ENCODE results near the gene NUDT2.
A peak's percentile ranks its signal among the peaks of the same experiment; 100 is the strongest.

Gene NUDT2

GRCh38 chr9:34380511-34381315 lies 51.3 kb downstream of the NUDT2 start:
- peak overlapping the region; percentile 43 for H3K4me3 ChIP-seq (ENCODE audit: low read depth, low read length)
- no peak for TF ChIP-seq CTCF (IDR thresholded peaks at IDR 0.05; ENCODE audit: low read depth, low read length, missing control alignments)
- DNase-seq (ENCODE audit: low read depth): no peak

- DNase-seq (ENCODE audit: low read depth): no peak
- no peak for TF ChIP-seq CTCF (IDR thresholded peaks at IDR 0.05; ENCODE audit: low read depth, low read length, missing control alignments)
- no peak overlapping the region for H3K4me3 ChIP-seq (ENCODE audit: low read depth, low read length)
Measured at GRCh38 chr9:34381323-34381722, 52.0 kb downstream of the NUDT2 start.

GRCh38 chr9:34382054-34382453 lies 52.7 kb downstream of the NUDT2 start:
- no peak overlapping the region for H3K4me3 ChIP-seq (ENCODE audit: low read depth, low read length)
- TF ChIP-seq CTCF (IDR thresholded peaks at IDR 0.05; ENCODE audit: low read depth, low read length, missing control alignments): no peak
- no peak for DNase-seq (ENCODE audit: low read depth)

- DNase-seq (ENCODE audit: low read depth): no peak
- no peak overlapping the region for H3K4me3 ChIP-seq (ENCODE audit: low read depth, low read length)
- no peak for TF ChIP-seq CTCF (IDR thresholded peaks at IDR 0.05; ENCODE audit: low read depth, low read length, missing control alignments)
Measured at GRCh38 chr9:34382879-34383278, 53.5 kb downstream of the NUDT2 start.

GRCh38 chr9:34383904-34384303 lies 54.5 kb downstream of the NUDT2 start:
- no peak for DNase-seq (ENCODE audit: low read depth)
- no peak for TF ChIP-seq CTCF (IDR thresholded peaks at IDR 0.05; ENCODE audit: low read depth, low read length, missing control alignments)
- H3K4me3 ChIP-seq (ENCODE audit: low read depth, low read length): no peak overlapping the region

GRCh38 chr9:34384368-34385165 lies 55.2 kb downstream of the NUDT2 start:
- no peak for TF ChIP-seq CTCF (IDR thresholded peaks at IDR 0.05; ENCODE audit: low read depth, low read length, missing control alignments)
- no peak for DNase-seq (ENCODE audit: low read depth)
- no peak overlapping the region for H3K4me3 ChIP-seq (ENCODE audit: low read depth, low read length)
